ENCODE measurements around the gene PCGF2.

The PCGF2 gene

DNA sequence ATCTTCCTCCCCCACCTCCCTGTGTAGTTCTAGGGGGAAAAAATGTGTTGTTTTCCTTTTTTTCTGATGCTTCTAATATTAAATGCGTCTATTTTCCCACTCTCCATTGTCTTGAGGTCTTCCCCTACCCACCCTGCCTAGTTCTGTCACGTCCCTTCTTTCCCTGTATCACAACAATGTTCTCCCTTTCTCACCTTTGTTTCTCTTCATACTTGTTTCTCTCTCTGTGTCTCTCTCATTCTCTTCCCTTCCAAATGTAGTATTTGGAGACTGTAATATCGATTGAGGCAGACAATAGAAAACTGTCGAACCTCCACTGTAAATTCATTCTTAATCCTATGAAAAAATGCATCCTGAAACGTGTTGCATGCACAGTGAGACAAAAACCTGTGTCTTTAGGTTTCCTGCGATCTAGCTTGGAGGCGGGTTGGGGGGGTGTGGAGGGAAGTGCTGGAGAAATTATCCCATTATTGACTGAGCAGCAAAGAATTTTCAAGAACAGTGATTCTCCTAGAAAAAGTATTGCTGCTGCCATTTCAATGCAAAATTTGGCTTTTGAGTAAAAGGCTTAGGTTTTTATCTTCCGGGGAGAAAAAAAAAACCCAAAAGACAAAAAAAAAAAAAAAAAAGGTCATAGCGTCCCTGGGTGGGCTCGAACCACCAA, 3.1 kb upstream of the PCGF2 start:
- no peak for DNase-seq

GRCh38 chr17:38750312-38751121, 2.4 kb upstream of the PCGF2 start:
- no peak for DNase-seq

- no peak for DNase-seq
Measured at GRCh38 chr17:38750044-38750311, 1.8 kb upstream of the PCGF2 start.

- DNase-seq, result peak; percentile 53
Measured at GRCh38 chr17:38749223-38750043, 1.3 kb upstream of the PCGF2 start.

DNA sequence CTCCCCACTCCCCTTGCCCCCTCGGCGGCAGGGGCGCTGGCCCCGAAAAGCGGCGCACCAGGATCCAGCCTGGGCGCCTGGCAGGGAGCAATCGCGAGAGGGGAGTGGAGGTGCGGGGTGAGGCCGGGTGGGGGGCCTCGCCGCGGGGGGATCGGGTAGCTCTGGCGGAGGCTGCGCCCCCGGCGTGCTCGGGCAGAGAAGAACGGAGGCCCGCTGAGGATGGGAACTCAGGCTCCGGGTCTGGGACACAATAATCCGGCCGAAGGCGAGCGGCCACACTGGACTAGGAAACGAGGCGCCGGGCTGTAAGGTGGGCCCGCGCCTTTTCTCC, 721 bp upstream of the PCGF2 start:
- no peak for DNase-seq

GRCh38 chr17:38747463-38748148, 530 bp downstream of the PCGF2 start:
- no peak for DNase-seq

DNA sequence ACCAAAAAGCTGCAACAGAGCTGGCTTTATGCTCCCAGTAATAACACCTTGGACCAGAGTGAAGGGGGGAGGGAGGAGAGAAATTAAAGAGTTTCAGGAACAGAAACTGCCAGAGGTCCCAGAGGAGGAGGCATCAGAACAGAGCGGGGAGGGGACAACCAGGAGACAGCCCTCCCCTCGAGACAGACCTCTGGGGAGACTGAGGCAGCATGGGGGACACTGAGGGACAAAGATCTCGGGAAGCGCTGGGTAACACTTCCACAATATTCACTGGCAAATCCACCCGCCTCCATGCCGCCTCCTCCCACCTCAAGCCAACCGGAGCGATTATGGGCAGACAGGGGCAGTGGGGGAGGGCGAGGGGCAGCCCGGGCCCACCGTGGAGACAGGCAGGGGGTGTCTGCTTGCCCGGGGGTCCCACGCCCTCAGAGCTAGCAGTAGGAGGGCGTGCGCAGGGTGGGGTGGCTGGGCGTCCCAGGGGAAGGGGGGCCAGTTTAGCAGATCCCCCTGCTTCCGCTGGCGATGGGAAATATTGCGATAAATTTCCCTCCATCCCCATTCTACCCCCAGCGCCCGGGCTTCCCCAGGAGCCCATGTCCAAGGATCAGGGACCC, 1.2 kb downstream of the PCGF2 start:
- no peak for DNase-seq

- no peak for DNase-seq
Measured at GRCh38 chr17:38746004-38746848, 1.9 kb downstream of the PCGF2 start.

GRCh38 chr17:38745545-38745944, 2.6 kb downstream of the PCGF2 start:
- DNase-seq, result no peak

DNA sequence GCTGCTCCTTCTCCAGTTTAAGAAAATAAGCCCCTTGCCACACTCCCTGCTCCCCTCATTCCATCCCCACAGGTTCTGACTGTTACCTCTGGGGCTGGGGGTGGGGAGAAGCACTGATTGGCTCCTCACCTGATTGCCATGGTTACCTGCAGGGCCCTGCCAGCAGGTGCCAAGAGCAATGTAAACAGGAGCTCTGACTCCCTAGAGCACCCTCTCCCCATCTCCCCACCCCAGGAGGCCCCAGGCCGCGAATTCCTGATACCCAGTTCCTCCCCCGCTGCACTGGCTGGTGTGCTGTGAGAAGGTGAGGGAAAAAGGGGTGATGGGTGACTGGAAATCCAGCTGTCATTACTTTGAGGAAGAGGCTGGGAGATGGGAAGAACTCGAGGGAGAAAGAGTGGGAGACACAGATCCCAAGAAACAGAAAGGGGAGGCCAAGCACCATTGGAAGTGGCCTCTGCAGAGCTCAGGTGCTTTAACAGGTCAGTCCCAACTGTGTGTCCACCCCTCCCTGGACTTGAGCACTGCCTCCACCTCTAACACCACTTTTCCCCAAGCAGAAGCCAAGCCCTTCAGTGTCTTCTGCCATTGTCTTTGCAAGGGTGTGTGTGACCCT, 4.5 kb downstream of the PCGF2 start:
- no peak for DNase-seq

- DNase-seq, result no peak
Measured at GRCh38 chr17:38742411-38743308, 5.5 kb downstream of the PCGF2 start.

DNA sequence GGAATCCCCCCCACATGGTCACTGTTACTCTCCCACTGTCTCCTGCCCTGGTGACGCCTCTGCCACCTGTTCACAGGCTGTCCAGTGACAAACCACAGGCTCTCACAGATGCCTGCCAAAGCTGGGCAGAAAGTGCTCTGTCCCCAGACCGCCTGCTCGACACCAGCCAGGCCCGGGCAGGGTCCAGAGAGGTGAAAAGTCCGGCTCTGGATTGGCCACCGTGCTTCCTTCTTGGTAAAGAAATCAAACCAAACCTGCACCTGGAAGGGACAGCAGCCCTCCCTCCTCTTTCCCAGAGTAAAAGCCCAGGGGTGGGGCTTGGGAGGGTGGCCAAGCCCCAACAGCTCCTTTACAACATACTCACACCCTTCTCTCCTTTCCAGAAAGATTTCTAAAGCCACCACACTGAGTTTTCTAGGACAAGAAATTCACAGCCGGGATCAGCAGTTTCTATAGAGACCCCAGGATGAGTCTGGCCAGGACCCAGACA, 6.2 kb downstream of the PCGF2 start:
- DNase-seq, result no peak

DNA sequence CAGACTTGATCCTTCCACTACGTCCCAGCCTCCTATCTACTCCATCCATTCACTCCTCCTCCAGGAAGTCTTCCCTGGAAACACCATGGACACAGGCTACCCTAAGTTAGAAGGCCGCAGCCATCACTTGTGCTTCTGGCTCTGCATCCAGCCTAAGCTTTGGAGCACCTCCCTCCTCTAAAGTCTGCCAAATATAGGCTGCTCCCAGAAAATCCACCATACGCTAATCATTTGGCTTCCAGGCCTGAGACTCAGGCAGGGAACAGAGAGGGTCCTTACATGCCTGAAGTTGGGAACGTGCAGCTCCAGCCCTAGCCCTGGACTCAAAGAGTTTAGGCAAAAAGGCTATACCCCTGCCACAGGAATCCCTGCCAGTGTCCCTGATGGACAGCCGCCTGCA, 6.7 kb downstream of the PCGF2 start:
- DNase-seq, result no peak

GRCh38 chr17:38740806-38741205, 7.3 kb downstream of the PCGF2 start:
- DNase-seq, result no peak

- no peak for DNase-seq
Measured at GRCh38 chr17:38740044-38740443, 8.1 kb downstream of the PCGF2 start.

DNA sequence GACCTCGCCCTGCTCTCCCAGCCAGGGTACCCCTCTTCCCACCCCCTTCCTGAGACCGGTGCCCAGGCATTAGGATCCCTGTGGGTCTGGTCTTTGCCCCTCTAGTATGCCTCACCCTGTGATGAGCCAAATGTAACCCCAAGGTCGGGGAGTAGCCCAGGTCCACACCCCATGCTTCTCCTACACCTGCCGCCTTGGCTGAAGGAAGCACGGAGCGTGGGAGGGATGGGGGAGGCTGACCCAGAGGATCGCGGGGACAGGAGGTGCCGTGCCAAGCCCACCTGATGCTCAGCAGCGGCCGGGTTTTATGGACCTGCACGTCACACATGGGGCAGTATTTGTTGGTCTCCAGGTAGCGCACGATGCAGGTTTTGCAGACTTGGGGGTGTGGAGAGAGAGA, 8.8 kb downstream of the PCGF2 start:
- DNase-seq, result no peak

GRCh38 chr17:38738686-38739085, 9.4 kb downstream of the PCGF2 start:
- DNase-seq, result no peak

DNA sequence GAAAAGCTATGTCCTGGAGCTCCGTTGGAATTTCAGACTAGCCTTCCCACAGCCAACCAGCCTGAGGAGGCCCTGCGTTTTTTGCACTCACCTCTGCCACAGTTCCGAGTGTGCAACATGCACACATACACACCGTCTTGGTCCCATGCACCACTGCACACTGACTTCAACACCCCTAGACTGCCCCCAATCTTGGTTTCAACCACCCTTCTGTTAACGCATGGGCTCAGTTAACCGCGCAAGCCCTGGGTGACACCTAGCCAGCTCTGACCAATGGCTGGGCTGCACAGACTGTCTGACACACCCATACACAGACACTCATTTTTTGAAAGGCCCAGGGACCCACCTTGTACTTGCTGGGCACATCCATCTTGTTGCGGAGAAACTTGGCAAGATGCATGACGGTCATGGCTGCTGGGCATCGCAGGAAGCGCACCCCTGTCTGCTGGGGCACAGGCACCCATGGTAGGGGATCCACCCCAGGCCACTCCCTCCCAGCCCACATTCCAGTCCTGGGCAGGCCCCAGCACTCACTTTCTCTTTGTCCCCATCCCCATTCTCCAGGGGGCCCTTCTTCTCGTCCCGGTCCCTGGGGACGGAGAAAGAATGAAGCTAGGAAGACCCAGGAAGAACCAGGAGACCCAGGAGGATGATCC, 10.0 kb downstream of the PCGF2 start:
- DNase-seq, result no peak

DNA sequence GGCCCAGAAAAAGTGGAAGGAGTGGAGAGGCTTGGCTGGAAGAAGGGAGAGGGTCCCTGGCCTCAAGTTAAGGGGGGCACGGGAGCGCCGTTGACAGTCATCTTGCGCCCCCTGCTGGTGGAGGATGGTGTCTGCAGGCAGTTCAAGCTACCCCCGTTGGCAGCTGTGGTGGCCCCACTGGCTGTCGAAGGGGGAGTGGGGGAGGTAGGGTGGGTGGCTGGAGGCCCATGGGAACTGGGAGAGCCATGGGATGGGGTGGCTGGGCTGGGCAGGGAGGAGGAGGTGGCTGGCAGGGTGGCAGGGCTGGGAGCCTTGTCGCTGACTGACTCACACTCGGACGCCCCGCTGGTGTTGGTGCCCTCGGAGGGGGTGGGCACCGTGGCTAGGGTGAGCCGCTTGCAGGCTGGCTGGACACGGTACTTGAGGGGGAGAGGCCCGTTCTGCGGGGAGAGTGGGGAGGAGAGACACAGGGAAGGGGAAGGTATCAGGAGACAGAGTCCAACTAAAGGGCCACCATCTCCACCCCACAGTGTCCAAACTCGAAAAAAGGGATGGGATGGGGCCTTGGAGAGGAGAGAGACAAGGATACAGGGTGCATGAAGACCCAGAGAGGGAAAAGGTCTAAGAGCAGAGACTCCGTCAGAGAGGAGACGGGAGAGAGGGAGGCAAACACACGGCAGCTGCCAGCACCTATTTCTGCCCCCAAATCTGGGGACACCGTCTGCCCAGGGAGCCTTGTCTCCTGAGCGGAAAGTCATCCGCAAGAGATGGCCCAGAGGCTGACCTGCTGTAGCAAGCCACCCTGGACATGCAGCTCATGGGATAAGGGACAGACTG, 12.8 kb downstream of the PCGF2 start:
- DNase-seq, result peak; percentile 65
